Lung (tissue), 12 donors: ENCODE results near the gene SETD7. TPM values are rescaled to one million over a fixed set of nuclear protein-coding genes. Genes with fewer than 3 reads are reported as not detected.
A peak's percentile ranks its signal among the peaks of the same experiment; 100 is the strongest.

ENCODE experiments used
- ATAC-seq: fragments of 200-7000 bp; cut with Tn5 transposase; one replicate; pipeline ENCODE4 v1.9.1; 2020; ENCODE audit warnings: moderate number of reproducible peaks; ENCODE audit not compliant: insufficient read depth, low FRiP score
- DNase-seq, 3 donors: peaks; one replicate each; pipeline ENCODE4 v3.0.0-alpha.2; 2013 to 2017
- H3K27ac ChIP-seq, 2 donors: one replicate each; pipeline ENCODE4 v1.5.1; 2013; ENCODE audit warnings: mild to moderate bottlenecking in 2 of 2, moderate library complexity in 2 of 2, control low read depth in 1 of 2, inconsistent platforms in 1 of 2, low read depth in 1 of 2, low read length in 1 of 2
- H3K27me3 ChIP-seq, 3 donors: one replicate each; pipeline ENCODE4 v1.5.1; 2013; ENCODE audit warnings: low read length in 2 of 3; ENCODE audit not compliant: control insufficient read depth in 3 of 3, insufficient read depth in 3 of 3
- H3K36me3 ChIP-seq, 4 donors: one replicate each; pipeline ENCODE4 v1.5.1; 2013; ENCODE audit warnings: low read length in 4 of 4, mild to moderate bottlenecking in 1 of 4, moderate library complexity in 1 of 4; ENCODE audit not compliant: control insufficient read depth in 4 of 4, insufficient read depth in 4 of 4
- H3K4me1 ChIP-seq, 5 donors: one replicate each; pipeline ENCODE4 v1.5.1; 2013; ENCODE audit warnings: low read length in 5 of 5, mild to moderate bottlenecking in 2 of 5, moderate library complexity in 1 of 5; ENCODE audit not compliant: control insufficient read depth in 5 of 5, insufficient read depth in 5 of 5
- H3K4me3 ChIP-seq: one replicate; pipeline ENCODE4 v1.5.1; 2013; ENCODE audit warnings: mild to moderate bottlenecking, control low read depth, moderate library complexity
- H3K9ac ChIP-seq, 2 donors: one replicate each; pipeline ENCODE4 v1.5.1; 2013; ENCODE audit warnings: low read length in 2 of 2, control low read depth in 1 of 2; ENCODE audit not compliant: insufficient read depth in 1 of 2
- H3K9me3 ChIP-seq, 4 donors: one replicate each; pipeline ENCODE4 v1.5.1; 2013; ENCODE audit warnings: low read length in 3 of 4, mild to moderate bottlenecking in 1 of 4, moderate library complexity in 1 of 4; ENCODE audit not compliant: control insufficient read depth in 4 of 4, insufficient read depth in 3 of 4
- WGBS, 2 donors: extraction: QIAGEN DNeasy Blood & Tissue Kit; methylation state at CpG; one replicate each; pipeline ENCODE4 v1.1.7; 2013; 5-methylcytosine and 5-hydroxymethylcytosine counted together
- polyA plus RNA-seq, 2 donors: library from polyadenylated mRNA; stranded (reverse); fragments of 200-250 nt; gene quantifications; one replicate each; pipeline ENCODE4 v1.2.1, GENCODE V29; 2013
- total RNA-seq, 2 donors: library from RNA; depleted of rRNA in 1 of 2; stranded (reverse); fragments of >200 nt in 1 of 2; gene quantifications; one replicate each; pipeline ENCODE4 v1.2.1, GENCODE V29; 2014 to 2021
- TF ChIP-seq, protein P1 (sequence below): IDR thresholded peaks from 2 replicates; pipeline ENCODE4 v1.5.1; 2012; ENCODE audit warnings: mild to moderate bottlenecking; ENCODE audit errors: control extremely low read depth, extremely low read depth
- donor health status: control.
- donor health status: control.
- donor health status: Bipolar disorder and iron deficiency.
- donor health status: healthy.
- donor health status: DM: yes; HTN: yes; CAD: no.

Gene SETD7
- total and polyA plus RNA-seq, 4 donors, result 8.9 to 35.7 (median 24.8) TPM

DNA sequence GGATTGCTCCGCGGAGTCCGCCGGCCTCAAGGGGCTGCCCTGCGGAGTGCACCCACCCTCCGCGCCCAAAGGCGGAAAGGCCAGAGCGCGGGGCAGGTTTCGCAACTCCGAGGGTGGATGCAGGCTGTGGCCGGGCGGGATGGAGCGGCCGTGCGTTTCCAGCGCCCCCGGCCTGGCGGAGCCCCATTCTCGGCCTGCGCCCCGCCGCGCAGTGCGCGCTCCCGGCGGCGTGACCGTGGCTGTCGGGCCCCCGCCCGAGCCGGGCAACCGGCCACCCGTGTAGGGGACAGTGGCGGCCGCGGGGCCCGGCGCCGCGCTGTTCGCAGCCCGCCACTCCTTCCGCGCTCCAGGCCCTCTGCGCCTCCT is 331 bp downstream of the SETD7 start:
- Histone ChIP-seq H3K27ac (peak overlapping the region; percentile 95 to 97), H3K36me3 (no peaks in the 10 kb centered on the region), H3K9me3 (no peaks in the 10 kb centered on the region), H3K9ac (peak overlapping the region; percentile 80 to 84), H3K4me1 (peaks cover 10 to 40% (median 20%) of the 10 kb centered on the region in 5 donors), H3K27me3 (peaks cover 0 to 7% (median 3%) of the 10 kb centered on the region in 3 donors), H3K4me3 (peak overlapping the region; percentile 81)
- DNase-seq (peak in 2 of 3 donors; percentile 58 to 59), ATAC-seq (peak; percentile 38)
- TF ChIP-seq, protein P1, sequence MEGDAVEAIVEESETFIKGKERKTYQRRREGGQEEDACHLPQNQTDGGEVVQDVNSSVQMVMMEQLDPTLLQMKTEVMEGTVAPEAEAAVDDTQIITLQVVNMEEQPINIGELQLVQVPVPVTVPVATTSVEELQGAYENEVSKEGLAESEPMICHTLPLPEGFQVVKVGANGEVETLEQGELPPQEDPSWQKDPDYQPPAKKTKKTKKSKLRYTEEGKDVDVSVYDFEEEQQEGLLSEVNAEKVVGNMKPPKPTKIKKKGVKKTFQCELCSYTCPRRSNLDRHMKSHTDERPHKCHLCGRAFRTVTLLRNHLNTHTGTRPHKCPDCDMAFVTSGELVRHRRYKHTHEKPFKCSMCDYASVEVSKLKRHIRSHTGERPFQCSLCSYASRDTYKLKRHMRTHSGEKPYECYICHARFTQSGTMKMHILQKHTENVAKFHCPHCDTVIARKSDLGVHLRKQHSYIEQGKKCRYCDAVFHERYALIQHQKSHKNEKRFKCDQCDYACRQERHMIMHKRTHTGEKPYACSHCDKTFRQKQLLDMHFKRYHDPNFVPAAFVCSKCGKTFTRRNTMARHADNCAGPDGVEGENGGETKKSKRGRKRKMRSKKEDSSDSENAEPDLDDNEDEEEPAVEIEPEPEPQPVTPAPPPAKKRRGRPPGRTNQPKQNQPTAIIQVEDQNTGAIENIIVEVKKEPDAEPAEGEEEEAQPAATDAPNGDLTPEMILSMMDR, result no peak
- WGBS, 2 donors, result 0 to 1% methylated on average over 29 to 49 of the region's 49 CpGs

DNA sequence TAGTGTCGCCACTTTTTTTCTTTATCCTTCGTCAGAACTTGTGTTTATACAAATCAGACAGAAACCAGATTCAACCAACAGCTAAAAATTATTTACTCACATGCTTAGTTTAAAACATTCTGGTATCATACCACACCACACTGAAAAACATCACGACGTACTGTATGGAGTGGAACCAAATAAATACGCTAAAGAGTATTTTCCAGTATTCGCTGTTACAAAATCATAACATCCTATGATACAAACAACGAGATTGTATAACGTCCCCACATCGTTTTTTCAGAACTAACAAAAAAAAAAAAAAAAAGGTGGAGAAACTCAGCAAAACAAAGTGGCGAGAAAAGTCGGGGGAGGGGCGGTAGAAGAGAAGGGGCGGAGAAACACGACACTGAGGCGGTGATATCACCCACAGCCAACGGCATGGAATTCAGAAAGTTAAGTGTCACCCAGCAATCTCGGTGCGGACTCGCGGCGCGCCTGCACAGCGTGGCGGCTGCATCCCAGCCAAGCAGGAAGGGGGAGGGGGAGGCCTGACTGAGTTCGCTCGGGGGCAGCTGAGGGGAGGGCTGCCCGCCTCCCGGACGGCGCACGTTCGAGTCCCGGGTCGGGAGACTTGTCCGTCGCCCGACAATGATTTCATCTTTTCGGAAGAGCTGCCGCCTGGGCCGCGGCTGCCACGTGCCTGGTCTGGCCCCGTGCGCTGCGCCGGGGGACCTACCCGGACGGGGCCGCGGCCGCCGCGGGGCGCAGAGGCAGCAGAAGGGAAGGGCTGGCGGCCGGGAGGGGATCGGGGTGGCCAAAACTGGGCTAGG is 920 bp downstream of the SETD7 start:
- Histone ChIP-seq H3K4me3 (peak overlapping the region; percentile 81), H3K36me3 (no peaks in the 10 kb centered on the region), H3K9me3 (no peaks in the 10 kb centered on the region), H3K27me3 (peaks cover 0 to 7% (median 3%) of the 10 kb centered on the region in 3 donors), H3K9ac (peak overlapping the region; percentile 80 to 82), H3K27ac (peak overlapping the region; percentile 95 to 97), H3K4me1 (peaks cover 11 to 41% (median 20%) of the 10 kb centered on the region in 5 donors)
- TF ChIP-seq, protein P1, result no peak
- DNase-seq, result peak; percentile 95 to 98 (median 98)
- WGBS, 2 donors, result 1 to 2% methylated on average over 55 to 57 of the region's 57 CpGs
- ATAC-seq, result peak; percentile 81

DNA sequence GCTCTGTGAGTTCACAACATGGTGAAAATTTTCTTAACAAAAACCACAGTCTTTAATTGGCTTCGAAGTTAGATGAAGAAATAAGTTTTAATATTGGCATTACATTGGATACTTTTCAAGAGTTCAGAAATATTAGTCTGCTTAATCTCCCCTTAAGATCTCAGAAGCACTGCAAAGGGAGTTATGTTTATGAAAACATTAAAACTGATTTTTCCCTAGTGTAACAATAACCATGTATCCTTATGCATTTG is 1.5 kb downstream of the SETD7 start:
- 59 to 85% methylated on average over 1 of the region's 1 CpG for WGBS, 2 donors
- no peak for DNase-seq
- ATAC-seq, result no peak
- TF ChIP-seq, protein P1, result no peak
- no peaks in the 10 kb centered on the region for H3K36me3 ChIP-seq
- peaks cover 11 to 38% (median 18%) of the 10 kb centered on the region in 5 donors for H3K4me1 ChIP-seq
- H3K27ac ChIP-seq, result peak overlapping the region in 1 of 2 donors; percentile 97
- peak overlapping the region; percentile 80 to 82 for H3K9ac ChIP-seq
- H3K9me3 ChIP-seq, result no peaks in the 10 kb centered on the region
- H3K4me3 ChIP-seq, result no peak overlapping the region
- H3K27me3 ChIP-seq, result peaks cover 0 to 7% (median 3%) of the 10 kb centered on the region in 3 donors
